ENCODE results near the gene TM4SF5.

The TM4SF5 gene, protein sequence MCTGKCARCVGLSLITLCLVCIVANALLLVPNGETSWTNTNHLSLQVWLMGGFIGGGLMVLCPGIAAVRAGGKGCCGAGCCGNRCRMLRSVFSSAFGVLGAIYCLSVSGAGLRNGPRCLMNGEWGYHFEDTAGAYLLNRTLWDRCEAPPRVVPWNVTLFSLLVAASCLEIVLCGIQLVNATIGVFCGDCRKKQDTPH

DNA sequence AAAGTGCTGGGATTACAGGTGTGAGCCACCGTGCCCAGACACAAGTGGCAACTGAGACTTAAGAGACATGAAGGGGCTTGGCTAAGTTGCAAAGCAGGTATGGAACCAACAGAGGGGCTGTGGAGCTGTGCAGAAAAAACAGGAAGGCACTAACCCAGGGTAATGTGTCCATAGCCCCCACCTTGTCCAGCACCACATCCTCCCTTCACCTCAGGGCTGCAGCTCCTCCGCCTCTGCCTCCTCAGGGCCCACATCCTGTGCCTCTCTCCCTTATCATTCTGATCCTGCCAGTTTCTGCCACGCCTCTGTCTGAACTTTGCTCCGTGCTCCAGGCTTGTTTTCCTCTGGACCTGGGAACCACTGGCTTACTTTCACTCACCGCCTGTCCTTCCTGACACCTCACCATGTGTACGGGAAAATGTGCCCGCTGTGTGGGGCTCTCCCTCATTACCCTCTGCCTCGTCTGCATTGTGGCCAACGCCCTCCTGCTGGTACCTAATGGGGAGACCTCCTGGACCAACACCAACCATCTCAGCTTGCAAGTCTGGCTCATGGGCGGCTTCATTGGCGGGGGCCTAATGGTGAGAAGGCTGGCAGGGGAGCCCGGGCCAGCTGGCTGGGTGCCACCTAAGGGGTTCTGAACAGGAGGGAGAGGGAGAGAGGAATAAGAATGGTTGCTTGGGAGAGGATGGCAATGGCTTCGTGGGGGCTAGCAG lies at the start of gene TM4SF5:
TSS of gene TM4SF5 (plus strand) at position 368 of the 716 bp plus-strand sequence. CDS start at position 405, 37 bp downstream.
- FAIRE-seq (no peak), DNase-seq (ENCODE audit: insufficient read length, low spot score) (no peak)

DNA sequence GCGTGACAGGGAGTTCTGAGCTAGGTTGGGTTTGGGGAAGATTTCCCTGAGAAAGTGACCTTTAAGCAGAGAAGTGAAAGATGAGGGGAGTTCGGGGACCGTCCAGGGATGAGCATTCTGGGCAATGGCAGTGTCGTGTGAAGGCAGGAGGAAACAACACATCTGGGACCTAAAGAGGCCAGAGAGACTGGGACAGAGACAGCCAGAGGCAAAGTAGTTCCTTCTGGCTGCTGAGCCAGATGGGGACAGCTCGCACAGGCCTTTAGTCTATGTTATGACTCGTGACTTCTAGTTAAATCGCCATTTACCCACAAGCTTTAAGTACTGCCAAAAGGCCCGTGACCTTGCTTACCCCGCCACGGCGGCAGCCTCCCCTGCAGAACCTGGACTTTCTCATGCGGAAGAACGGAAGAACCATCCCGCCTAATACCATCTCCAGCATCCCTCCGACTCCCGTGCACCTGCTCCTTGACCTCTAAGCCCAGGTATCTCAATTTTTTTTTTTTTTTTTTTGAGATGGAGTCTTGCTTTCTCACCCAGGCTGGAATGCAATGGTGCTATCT lies 48.9 kb upstream of the TM4SF5 start:
- FAIRE-seq (no peak), DNase-seq (ENCODE audit: insufficient read length, low spot score) (no peak)

DNA sequence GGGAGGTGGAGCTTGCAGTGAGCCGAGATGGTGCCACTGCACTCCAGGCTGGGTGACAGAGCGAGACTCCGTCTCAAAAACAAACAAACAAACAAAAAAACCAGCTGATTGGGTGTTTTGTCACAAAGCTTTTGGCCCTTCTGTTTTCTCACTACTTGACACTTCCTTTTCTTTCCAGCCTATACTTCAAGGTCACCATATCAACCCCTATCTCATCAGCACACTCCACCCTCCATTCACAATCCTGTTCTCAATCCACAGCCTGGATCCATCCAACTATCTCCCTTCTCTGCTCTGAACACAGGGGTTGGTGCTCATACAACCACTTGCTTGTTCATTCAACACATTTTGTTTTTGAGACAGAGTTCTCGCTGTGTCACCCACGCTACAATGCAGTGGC lies 47.0 kb upstream of the TM4SF5 start:
- FAIRE-seq (no peak), DNase-seq (ENCODE audit: insufficient read length, low spot score) (no peak)

DNA sequence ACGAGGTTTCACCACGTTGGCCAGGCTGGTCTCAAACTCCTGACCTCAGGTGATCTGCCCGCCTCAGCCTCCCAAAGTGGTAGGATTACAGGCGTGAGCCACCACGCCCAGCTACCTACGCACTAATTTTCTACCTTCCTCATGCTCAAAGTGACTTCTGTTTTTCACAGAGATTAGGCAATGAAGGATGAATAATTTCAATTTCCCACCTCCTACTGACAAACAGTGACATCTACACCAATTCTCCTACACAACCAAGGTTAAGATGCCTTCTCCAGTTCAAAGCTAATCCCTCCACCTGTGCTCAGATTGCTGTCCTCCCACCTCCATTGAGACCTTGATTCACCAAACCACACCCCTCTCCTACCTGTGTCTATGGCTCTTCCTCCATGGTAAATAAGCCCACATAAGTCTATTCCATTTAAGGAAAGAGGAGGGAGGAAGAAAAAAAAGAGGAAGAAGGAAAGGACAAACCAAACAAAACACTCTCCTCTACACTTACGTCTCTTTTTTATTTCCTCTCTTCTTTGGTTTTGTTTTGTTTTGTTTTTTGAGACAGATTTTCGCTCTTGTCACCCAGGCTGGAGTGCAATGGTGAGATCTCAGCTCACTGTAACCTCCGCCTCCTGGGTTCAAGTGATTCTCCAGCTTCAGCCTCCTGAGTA lies 45.9 kb upstream of the TM4SF5 start:
- DNase-seq (ENCODE audit: insufficient read length, low spot score): no peak
- no peak for FAIRE-seq

DNA sequence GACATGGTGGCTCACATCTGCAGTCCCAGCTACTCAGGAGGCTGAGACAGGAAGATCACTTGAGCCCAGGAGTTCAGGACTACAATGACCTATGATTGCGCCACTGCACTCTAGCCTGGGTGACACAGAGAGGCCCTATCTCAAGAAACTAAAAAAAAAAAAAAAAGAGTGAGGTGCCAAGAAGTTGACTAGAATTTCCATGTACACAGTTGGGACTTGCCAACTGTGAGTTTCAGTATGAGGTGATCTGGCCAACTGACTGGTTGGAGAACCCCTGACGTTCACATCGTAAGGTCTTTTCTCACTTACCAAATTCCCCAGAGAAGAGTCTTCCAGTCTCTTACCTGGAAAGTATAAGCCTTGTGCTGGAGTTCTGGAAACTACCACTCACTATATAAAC lies 43.6 kb upstream of the TM4SF5 start:
- peak; percentile 60 for FAIRE-seq
- no peak for DNase-seq (ENCODE audit: insufficient read length, low spot score)

DNA sequence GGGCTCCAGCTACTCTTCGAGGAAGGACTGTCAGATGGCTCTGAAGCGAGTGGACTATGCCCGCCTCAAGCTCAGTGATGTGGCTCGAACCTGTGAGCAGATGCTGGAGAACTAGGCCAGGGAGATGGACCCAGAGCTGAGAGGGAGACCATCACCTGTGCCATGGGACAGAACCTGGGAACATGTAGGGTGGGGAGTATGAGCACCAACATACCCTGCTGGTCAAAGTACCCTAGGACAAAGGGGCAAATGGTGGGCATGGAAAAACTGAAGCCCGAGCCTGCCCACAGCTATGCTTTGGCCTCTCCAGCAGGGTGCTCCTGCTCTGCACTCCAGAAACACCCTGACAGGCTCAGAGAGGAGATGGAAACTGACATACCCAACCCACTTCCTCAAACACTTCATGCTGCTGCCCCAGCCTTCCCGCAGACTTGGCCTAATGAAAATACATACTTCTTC lies 38.6 kb upstream of the TM4SF5 start:
- no peak for DNase-seq (ENCODE audit: insufficient read length, low spot score)

DNA sequence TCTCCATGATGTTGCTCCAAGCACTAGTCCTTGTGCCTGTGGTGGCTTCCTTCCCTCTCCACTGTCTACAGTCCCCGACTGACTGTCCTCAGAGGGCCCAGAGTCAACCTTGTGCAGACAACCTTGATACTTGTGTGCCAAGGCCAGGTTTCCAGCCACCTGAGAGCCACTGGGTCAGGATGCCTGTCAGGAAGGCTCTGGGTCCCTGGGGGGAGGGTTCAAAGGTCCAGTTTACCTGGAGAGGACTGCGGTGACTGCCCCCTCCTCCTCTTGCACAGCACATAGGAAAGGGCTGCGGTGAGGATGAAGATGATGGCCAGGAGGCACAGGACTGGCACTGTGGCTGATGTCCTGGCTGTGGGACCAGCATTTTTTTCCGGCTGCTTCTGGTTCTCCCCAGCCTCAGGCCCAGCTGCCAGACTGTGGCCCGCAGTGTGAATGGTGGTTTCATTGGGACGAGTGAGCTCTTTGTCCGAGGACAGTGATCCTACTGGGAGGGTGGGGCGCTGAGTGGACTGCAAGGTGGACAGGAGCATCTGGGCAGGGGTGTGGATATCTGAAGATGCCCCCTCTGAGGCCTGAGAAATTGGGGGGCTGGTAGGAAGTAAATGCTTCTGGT lies 36.7 kb upstream of the TM4SF5 start:
- DNase-seq (ENCODE audit: insufficient read length, low spot score): no peak

More for the DNA sequence above, 38.6 kb upstream of the TM4SF5 start:
- FAIRE-seq: peak; percentile 91

DNA sequence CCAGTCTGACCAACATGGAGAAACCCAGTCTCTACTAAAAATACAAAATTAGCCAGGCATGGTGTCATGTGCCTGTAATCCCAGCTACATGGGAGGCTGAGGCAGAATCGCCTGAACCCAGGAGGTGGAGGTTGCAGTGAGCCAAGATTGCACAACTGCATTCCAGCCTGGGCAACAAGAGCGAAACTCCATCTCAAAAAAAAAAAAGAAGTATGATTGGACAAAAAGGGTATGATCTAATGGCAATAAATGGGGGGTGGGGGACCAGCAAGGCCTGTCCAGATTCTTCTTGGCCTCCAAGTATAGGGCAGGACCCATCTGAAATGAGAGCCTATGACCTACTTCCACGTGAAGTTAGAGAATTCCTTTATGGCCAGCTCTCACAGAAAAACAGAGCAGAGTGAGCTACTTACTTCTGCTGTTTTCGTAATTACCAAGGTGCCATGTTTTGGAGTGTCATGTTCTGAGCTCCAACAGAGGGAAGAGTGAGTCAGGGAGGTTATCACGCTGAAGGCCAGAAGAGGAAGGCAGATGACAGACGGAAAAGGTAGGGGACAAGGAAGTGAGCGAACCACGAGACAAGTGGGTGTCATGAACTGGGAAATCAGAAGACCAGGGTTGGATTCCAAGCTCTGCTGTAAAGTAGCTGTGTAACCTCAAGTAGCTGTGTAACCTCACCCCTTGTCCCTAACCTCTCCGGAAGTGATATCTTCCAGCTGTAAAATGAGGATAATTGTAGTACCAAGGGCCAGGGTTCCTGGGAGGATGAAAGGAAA lies 35.6 kb upstream of the TM4SF5 start:
- no peak for DNase-seq (ENCODE audit: insufficient read length, low spot score)
- FAIRE-seq: no peak

More for the DNA sequence above, 36.7 kb upstream of the TM4SF5 start:
- no peak for FAIRE-seq

DNA sequence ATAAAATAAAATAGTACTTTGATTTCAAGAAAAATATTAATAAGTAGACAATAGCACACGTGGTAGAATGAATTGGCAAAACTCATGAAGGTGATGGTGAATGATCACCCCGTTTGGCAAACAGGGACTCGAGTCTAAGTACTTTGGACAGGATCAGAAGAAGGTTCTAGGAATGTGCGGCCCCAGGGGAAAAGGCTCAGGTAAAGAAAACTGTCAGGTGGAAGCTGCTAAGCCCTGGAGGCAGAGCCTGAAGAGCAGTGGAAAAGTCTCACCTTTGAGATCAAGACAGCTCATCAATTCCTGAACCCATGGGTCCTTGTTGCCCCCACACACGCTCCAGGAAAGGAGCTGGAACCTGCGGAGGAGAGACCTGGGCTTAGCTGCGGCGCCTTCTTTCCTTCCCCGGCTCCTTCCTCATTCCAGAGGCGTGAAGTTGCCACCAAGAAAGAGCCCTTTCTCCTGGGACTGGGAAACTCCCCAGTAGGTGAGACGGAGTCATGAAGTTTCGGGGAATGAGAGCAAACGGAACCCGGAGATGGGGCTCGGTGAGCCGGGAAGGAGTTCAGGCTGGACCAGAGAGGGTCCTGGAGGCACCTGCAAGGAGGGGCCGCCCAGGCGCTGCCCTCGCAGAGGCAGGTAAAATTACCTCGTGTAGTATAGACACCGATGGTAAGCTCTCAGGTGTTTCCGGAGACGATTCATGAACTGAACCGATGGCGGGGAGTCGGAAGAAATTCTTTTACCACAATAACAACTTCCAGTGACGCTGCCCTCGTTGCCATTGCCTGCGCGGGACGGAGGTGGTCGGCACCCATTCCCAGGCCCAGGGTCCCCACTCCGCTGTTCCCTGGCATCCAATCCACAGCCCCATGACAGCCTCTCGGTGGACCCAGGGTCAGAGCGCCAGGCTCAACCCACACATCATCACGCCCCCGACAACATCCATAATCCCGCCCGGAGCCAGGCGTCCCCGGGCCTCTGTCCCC lies 33.3 kb upstream of the TM4SF5 start:
- FAIRE-seq (no peak), DNase-seq (ENCODE audit: insufficient read length, low spot score) (no peak)

DNA sequence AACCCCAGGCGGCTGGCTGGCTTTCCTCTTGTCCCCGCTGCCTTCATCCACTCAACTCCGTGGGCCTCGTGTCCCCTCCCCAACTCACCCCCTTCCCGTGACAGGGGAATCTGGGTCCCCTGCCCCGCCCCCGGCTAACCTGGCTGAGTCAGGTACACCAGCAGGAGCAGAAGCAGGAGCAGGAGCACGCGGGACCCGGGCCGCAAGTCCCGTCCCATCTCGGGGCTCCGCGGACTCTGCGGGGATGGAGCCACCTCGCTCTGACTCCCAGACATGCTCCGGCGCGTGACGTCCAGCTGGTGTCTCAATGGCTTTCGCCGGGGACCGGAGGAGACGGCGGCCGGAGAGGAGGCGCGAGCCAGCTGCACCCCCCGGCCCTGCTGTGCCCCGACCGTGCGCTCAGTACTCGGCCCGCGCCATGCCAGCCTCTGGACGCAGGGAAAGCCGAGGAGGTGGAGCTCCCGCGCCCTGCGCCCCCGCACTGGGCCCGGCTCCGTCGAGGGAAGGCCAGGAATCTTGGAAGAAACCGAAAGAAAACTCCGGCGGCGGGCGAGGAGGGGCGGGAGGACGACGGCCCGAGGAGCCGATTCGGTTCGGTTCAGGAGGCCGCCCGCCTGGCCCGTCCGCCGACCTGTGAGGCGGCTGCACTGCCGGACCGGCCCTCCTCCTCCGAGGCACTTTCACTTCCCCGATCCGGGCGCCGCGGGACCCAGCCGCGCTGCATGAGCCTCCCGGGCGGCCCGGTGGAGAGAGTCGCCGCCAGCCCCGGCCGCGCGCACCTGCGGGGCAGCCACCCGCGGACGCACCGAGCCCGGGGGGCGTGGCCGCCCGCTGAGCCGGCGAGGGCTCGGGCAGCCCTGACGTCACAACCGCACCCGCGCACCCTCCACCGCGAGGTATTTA lies 32.3 kb upstream of the TM4SF5 start, which contains the start of the genes CXCL16 and ZMYND15:
TSS of gene CXCL16 (minus strand) at position 807 of the 903 bp plus-strand sequence. CDS start at position 218, 589 bp downstream.
TSS of gene ZMYND15 (plus strand) at position 712 of the 903 bp plus-strand sequence. CDS start 716 bp downstream, outside the sequence.
- peak; percentile 73 for DNase-seq (ENCODE audit: insufficient read length, low spot score)
- no peak for FAIRE-seq

DNA sequence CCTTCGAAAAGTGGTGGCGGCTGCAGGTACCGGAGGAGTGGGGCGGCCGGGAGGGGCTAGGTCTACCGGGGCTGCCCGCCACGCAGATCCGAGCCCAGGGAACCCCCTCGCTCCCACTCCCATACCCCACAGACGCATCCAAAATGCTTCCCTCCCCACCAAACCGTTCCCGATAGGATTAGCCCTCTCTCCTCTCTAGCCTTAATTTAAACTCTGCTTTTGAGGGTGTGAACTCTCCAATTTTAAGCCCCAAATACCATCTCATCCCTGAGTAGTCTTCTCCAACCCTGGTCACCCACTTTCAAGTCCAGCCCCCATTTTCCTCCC lies 31.7 kb upstream of the TM4SF5 start:
- FAIRE-seq (no peak), DNase-seq (ENCODE audit: insufficient read length, low spot score) (no peak)

DNA sequence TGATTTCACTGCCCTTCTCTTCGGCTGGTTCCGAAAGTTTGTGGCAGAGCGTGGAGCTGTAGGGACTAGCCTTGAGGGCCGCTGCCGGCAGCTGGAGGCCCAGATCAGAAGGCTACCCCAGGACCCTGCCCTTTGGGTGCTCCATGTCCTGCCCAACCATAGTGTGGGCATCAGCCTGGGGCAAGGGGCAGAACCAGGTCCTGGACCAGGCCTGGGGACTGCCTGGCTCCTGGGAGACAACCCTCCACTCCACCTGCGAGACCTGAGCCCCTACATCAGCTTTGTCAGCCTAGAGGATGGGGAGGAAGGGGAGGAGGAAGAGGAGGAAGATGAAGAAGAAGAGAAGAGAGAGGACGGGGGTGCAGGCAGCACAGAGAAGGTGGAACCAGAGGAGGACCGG lies 31.1 kb upstream of the TM4SF5 start:
- no peak for FAIRE-seq
- DNase-seq (ENCODE audit: insufficient read length, low spot score): no peak

DNA sequence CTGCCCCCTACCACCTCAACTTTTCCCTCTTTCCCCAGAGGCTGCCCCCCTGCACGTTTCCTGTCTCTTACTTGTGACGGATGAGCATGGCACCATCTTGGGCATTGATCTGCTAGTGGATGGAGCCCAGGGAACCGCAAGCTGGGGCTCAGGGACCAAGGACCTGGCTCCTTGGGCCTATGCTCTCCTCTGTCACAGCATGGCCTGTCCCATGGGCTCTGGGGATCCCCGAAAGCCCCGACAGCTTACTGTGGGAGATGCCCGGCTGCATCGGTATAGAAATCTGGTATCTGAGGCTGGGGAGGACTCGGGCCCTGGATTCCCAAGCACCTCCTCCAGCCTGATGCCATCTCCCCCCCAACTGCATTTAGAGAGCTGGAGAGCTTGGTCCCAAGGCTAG lies 30.1 kb upstream of the TM4SF5 start:
- FAIRE-seq (no peak), DNase-seq (ENCODE audit: insufficient read length, low spot score) (no peak)

DNA sequence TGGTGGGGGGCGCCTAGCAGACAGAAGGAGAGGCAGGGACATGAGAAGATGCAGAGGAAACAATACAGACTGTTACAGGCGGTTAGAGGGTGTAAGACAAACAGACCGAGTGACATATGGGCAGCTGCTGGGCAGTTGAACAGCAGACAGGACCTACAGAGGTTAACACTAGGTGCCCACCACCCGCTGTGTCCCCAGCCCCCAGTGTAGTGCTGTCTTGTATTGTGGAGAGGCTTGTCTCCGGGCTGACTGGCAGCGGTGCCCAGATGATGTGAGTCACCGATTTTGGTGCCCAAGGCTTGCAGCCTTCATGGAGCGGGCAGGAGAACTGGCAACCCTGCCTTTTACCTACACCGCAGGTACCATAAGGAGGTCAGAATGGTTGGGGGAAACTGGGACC lies 29.6 kb upstream of the TM4SF5 start:
- FAIRE-seq (no peak), DNase-seq (ENCODE audit: insufficient read length, low spot score) (no peak)

DNA sequence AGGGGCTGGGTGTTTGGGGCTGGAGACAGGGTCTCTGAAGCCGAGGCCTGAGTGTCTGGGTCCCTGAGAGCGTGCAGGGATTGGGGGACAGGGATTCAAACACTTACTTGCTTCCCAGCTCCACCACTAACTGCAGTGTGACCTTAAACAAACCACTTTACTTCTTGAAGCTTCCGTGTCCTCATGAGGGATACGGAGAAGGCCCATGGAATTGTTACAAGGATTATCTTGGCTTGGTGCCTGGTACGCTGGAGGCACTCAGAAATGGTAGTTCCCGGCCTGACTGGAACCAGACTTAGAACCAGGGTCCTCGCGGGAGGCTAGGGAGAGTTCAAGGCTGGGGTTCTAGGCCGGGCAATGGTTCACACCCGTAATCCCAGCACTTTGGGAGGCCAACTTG lies 29.1 kb upstream of the TM4SF5 start:
- FAIRE-seq: no peak
- no peak for DNase-seq (ENCODE audit: insufficient read length, low spot score)

DNA sequence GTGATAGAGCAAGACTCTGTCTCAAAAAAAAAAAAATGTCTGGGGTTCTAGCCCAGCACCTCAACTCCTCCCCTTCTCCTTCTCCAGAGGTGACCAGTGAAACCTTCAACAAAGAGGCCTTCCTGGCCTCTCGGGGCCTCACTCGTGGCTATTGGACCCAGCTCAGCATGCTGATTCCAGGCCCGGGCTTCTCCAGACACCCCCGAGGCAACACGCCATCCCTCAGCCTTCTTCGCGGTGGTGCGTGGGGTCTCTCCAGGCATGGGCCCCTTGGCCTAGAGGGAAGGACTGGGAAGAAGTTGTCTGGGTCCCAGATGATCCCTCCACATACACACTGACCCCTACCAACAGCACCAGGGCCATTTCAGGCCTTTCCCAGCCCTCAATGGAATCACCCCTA lies 28.5 kb upstream of the TM4SF5 start:
- no peak for FAIRE-seq
- no peak for DNase-seq (ENCODE audit: insufficient read length, low spot score)

DNA sequence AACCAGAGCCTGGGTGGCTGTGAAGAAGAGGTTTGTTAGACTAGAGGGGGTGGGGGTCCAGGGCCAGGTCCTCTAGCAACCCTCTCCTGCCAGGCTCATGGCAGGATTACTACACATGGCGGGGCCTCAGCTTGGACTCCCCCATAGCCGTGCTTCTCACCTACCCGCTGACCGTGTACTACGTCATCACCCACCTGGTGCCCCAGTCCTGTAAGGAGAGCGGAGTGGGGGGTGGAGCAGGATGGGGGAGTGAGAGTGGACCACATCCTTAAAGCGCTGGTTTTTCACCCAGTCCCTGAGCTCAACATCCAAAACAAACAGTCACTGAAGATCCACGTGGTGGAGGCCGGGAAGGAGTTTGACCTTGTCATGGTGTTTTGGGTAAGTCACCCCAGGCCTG lies 27.8 kb upstream of the TM4SF5 start:
- DNase-seq (ENCODE audit: insufficient read length, low spot score): no peak

More for the DNA sequence above, 27.8 kb upstream of the TM4SF5 start:
- no peak for FAIRE-seq

Data from GM19239 (cell line).